Kidney (tissue), 14 donors: ENCODE data around the gene BMP7. TPM values are rescaled to one million over a fixed set of nuclear protein-coding genes. Genes with fewer than 3 reads are reported as not detected.
A peak's percentile ranks its signal among the peaks of the same experiment; 100 is the strongest.

Source experiments
- DNase-seq, 5 donors: peaks; one replicate each; pipeline ENCODE4 v3.0.0-alpha.2; 2013 to 2020
- FAIRE-seq: peaks from 2 replicates; lab custom pipeline; 2012; peaks lifted over from hg19 to GRCh38; lab: Jason Lieb, UNC
- H3K27ac ChIP-seq, 2 donors: one replicate each; pipeline ENCODE4 v1.7.0; 2013; ENCODE audit warnings: low read depth in 2 of 2, low read length in 2 of 2, inconsistent platforms in 1 of 2
- H3K27me3 ChIP-seq: one replicate; pipeline ENCODE4 v1.7.1; 2013; ENCODE audit warnings: low read length, inconsistent platforms; ENCODE audit not compliant: control insufficient read depth, insufficient read depth
- H3K36me3 ChIP-seq, 3 donors: one replicate each; pipeline versions ENCODE4 v1.7.0 to v1.7.1; 2013; ENCODE audit warnings: low read length in 3 of 3, control low read depth in 1 of 3, inconsistent platforms in 1 of 3; ENCODE audit not compliant: insufficient read depth in 3 of 3, control insufficient read depth in 2 of 3
- H3K4me1 ChIP-seq, 3 donors: one replicate each; pipeline versions ENCODE4 v1.7.0 to v1.7.1; 2013; ENCODE audit warnings: low read length in 3 of 3, inconsistent platforms in 1 of 3, low read depth in 1 of 3; ENCODE audit not compliant: control insufficient read depth in 2 of 3, insufficient read depth in 2 of 3
- H3K4me3 ChIP-seq, 3 donors: one replicate each; pipeline versions ENCODE4 v1.7.0 to v1.8.1; 2013; ENCODE audit warnings: low read length in 3 of 3, control low read depth in 1 of 3, inconsistent platforms in 1 of 3
- H3K9ac ChIP-seq, 3 donors: one replicate each; pipeline versions ENCODE4 v1.7.0 to v1.7.1; 2013; ENCODE audit warnings: low read length in 3 of 3, control low read depth in 1 of 3, inconsistent platforms in 1 of 3
- H3K9me3 ChIP-seq, 3 donors: one replicate each; pipeline versions ENCODE4 v1.7.0 to v1.7.1; 2013; ENCODE audit warnings: low read length in 3 of 3, control low read depth in 1 of 3, inconsistent platforms in 1 of 3; ENCODE audit not compliant: control insufficient read depth in 2 of 3, insufficient read depth in 1 of 3
- CTCF ChIP-seq: IDR thresholded peaks from 3 replicates; pipeline ENCODE4 v1.5.1; 2012; ENCODE audit warnings: mild to moderate bottlenecking, moderate library complexity, borderline replicate concordance; ENCODE audit not compliant: insufficient read depth; ENCODE audit errors: extremely low read depth
- intact Hi-C: fragments of 100-400 bp; cut with DNase I; formaldehyde crosslinking; loops from one replicate; pipeline ENCODE4 v1.11.1; 2022
- polyA plus RNA-seq: library from polyadenylated mRNA; stranded (reverse); fragments of 350-450 nt; fragmentation: Illumina TruSeq; extraction: RNeasy Lipid Tissue Mini Kit (QIAGEN cat#74804); gene quantifications from one replicate; pipeline ENCODE4 v1.2.3, GENCODE V29; 2014; ENCODE audit warnings: low read depth, low replicate concordance; ENCODE audit not compliant: insufficient read depth
- total RNA-seq: library from RNA; stranded (reverse); fragmentation: NEBNext Ultra II Directional; extraction: Animal tissue kit (Norgen Biotek cat#: 25700); gene quantifications from one replicate; pipeline ENCODE4 v1.2.1, GENCODE V29; 2021
- donor health status: control.
- donor health status: control.
- donor health status: control.
- donor health status: control.
- donor health status: control.
- donor health status: DM: yes; HTN: yes; CAD: no.
- donor health status: Normal renal cell carcinoma (clear cell type).

BMP7 gene
- total and polyA plus RNA-seq, 2 donors from 2014 or later: 1.6 to 11.3 TPM

GRCh38 chr20:57270204-57270984 is 4.0 kb upstream of the BMP7 start:
- Histone ChIP-seq H3K36me3 (no peaks in the 10 kb centered on the region), H3K27ac (no peak overlapping the region), H3K9me3 (no peaks in the 10 kb centered on the region), H3K4me3 (no peak overlapping the region), H3K4me1 (no peaks in the 10 kb centered on the region), H3K27me3 (no peaks in the 10 kb centered on the region), H3K9ac (no peak overlapping the region)
- TF ChIP-seq CTCF: no peak
- intact Hi-C loops: no loop called here
- no peak for DNase-seq
- no peak for FAIRE-seq

- Histone ChIP-seq H3K4me1 (no peaks in the 10 kb centered on the region), H3K27me3 (no peaks in the 10 kb centered on the region), H3K9ac (no peak overlapping the region), H3K4me3 (no peak overlapping the region), H3K27ac (no peak overlapping the region), H3K36me3 (no peaks in the 10 kb centered on the region), H3K9me3 (no peaks in the 10 kb centered on the region)
- intact Hi-C loops: no loop called here
- no peak for TF ChIP-seq CTCF
- FAIRE-seq (no peak), DNase-seq (no peak)
Observed at GRCh38 chr20:57269148-57269984, 2.9 kb upstream of the BMP7 start.

DNA sequence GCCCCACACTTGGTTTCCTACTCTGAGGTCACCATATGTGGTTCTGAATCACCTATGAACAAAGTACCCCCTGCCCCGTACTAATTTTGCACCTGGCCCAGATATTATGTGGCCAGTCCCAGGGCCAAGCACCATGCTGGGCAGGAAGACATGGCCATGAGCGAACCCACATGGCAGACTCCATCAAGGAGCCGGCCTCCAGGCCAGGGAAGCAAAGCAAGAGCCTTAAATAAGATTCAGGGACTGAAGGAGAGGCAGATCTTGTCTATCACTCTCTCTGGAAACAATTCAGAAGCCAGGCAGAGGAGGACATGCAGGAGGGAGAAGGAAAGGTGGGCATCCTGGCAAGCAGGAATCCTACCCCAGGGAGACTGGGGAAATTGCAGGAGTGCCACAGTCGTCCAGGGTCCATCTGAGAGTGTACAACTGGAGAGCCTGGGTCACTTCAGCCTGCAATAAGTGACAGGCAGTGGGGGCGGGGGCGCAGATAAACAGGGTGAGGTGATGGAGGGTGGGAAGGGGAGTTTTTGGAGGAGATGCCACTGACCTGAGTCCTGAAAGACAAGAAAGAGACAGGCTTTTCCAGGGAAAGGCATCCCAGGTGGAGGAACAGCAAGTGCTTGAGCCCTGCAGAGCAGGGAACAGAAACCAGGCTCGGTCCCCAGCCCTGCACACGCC is 2.1 kb upstream of the BMP7 start:
- no peak for TF ChIP-seq CTCF
- H3K27ac ChIP-seq: no peak overlapping the region
- no peaks in the 10 kb centered on the region for H3K27me3 ChIP-seq
- no peaks in the 10 kb centered on the region for H3K36me3 ChIP-seq
- no peaks in the 10 kb centered on the region for H3K4me1 ChIP-seq
- DNase-seq (peak in 1 of 5 donors; percentile 8), FAIRE-seq (no peak)
- intact Hi-C loops: no loop called here
- H3K4me3 ChIP-seq: no peak overlapping the region
- H3K9me3 ChIP-seq: no peaks in the 10 kb centered on the region
- H3K9ac ChIP-seq: no peak overlapping the region
